Keratinocyte (primary cell): ENCODE measurements around the gene INO80D. TPM values are rescaled to one million over a fixed set of nuclear protein-coding genes. Genes with fewer than 3 reads are reported as not detected.
"Not testable (repeated sequence)": the region's sequence is repeated elsewhere in the genome, so short reads cannot be mapped to it uniquely, and the experiment has no call there.

Source experiments
- DNase-seq: peaks from one replicate; pipeline ENCODE4 v3.0.0-alpha.2; 2011; ENCODE audit warnings: low read depth, missing footprints, low spot score
- FAIRE-seq: peaks from 2 replicates; lab custom pipeline; 2011; peaks lifted over from hg19 to GRCh38; lab: Jason Lieb, UNC
- H2AFZ ChIP-seq: 2 replicates; pipeline ENCODE4 v1.6.0; 2012; ENCODE audit warnings: low read length, control low read depth, inconsistent platforms; ENCODE audit not compliant: control insufficient read depth
- H3K27ac ChIP-seq: 2 replicates; pipeline ENCODE4 v1.5.1; 2011; ENCODE audit warnings: low read length; ENCODE audit not compliant: control insufficient read depth, insufficient read depth
- H3K27me3 ChIP-seq: 3 replicates; pipeline ENCODE4 v1.6.0; 2011; ENCODE audit warnings: low read length; ENCODE audit not compliant: control insufficient read depth, insufficient read depth; ENCODE audit errors: extremely low read depth
- H3K36me3 ChIP-seq, 2 experiments: 2 replicates in 1 of 2; 3 replicates in 1 of 2; pipeline ENCODE4 v1.5.1; 2011; ENCODE audit warnings: low read length in 2 of 2, mild to moderate bottlenecking in 1 of 2; ENCODE audit not compliant: control insufficient read depth in 2 of 2, insufficient read depth in 2 of 2; ENCODE audit errors: extremely low read depth in 1 of 2
- H3K4me1 ChIP-seq: 3 replicates; pipeline ENCODE4 v1.5.1; 2011; ENCODE audit warnings: low read length; ENCODE audit not compliant: control insufficient read depth, insufficient read depth; ENCODE audit errors: extremely low read depth
- H3K4me2 ChIP-seq: 3 replicates; pipeline ENCODE4 v1.6.0; 2011; ENCODE audit warnings: low read depth, low read length; ENCODE audit not compliant: control insufficient read depth, insufficient read depth; ENCODE audit errors: extremely low read depth
- H3K4me3 ChIP-seq, 3 experiments: fragments of 200-600 bp in 1 of 3; sonication (generic) in 1 of 3; 2 replicates in 2 of 3; 3 replicates in 1 of 3; pipeline ENCODE4 v1.5.1; 2011 to 2016; ENCODE audit warnings: low read length in 3 of 3, mild to moderate bottlenecking in 3 of 3, control low read depth in 2 of 3, inconsistent platforms in 1 of 3, low read depth in 1 of 3, mixed read lengths in 1 of 3, mixed run types in 1 of 3, moderate library complexity in 1 of 3; ENCODE audit not compliant: control insufficient read depth in 2 of 3, insufficient read depth in 2 of 3; ENCODE audit errors: extremely low read depth in 1 of 3
- H3K79me2 ChIP-seq: 2 replicates; pipeline ENCODE4 v1.6.0; 2012; ENCODE audit warnings: low read length; ENCODE audit not compliant: control insufficient read depth, insufficient read depth
- H3K9ac ChIP-seq: 3 replicates; pipeline ENCODE4 v1.6.0; 2011; ENCODE audit warnings: low read length; ENCODE audit not compliant: control insufficient read depth, insufficient read depth; ENCODE audit errors: extremely low read depth
- H3K9me1 ChIP-seq: 3 replicates; pipeline ENCODE4 v1.6.0; 2011; ENCODE audit warnings: low read length; ENCODE audit not compliant: control insufficient read depth, insufficient read depth; ENCODE audit errors: extremely low read depth
- H3K9me3 ChIP-seq: 2 replicates; pipeline ENCODE4 v1.5.1; 2012; ENCODE audit warnings: low read depth, low read length; ENCODE audit not compliant: control insufficient read depth
- H4K20me1 ChIP-seq: 3 replicates; pipeline ENCODE4 v1.6.0; 2011; ENCODE audit warnings: low read length; ENCODE audit not compliant: control insufficient read depth, insufficient read depth; ENCODE audit errors: extremely low read depth
- EZH2 ChIP-seq: IDR thresholded peaks from one replicate; pipeline ENCODE4 v1.6.1; 2012; ENCODE audit warnings: inconsistent platforms, mild to moderate bottlenecking, low read length, moderate library complexity
- dilution Hi-C: fragments of 300-500 bp; cut with MboI; formaldehyde crosslinking; loops from one replicate; pipeline ENCODE4 v1.7.0; 2020; ENCODE audit warnings: low sequenced_read_pairs; ENCODE audit not compliant: extremely low pct_ligation_motif_present
- polyA plus RNA-seq, 5 experiments: library from polyadenylated mRNA; depleted of rRNA in 3 of 5; stranded (reverse) in 3 of 5; stranded (forward) in 1 of 5; unstranded in 1 of 5; fragments of >200 nt; gene quantifications; 1 replicate in 1 of 5; 2 replicates in 3 of 5; 3 replicates in 1 of 5; pipeline versions ENCODE4 v1.2.1 to v1.2.3, GENCODE V29; 2011 to 2012; ENCODE audit warnings: missing spikeins in 2 of 5, low read depth in 1 of 5, low replicate concordance in 1 of 5
- TF ChIP-seq, protein P1 (sequence below), 3 experiments: IDR thresholded peaks in 1 of 3; conservative IDR thresholded peaks in 1 of 3; optimal IDR thresholded peaks in 1 of 3; 2 replicates in 2 of 3; 3 replicates in 1 of 3; pipeline versions ENCODE3 to v1.5.1; 2011; ENCODE audit warnings: low read length in 3 of 3, mild to moderate bottlenecking in 3 of 3, moderate library complexity in 2 of 3, control low read depth in 1 of 3, inconsistent platforms in 1 of 3; ENCODE audit not compliant: insufficient read depth in 2 of 3; ENCODE audit errors: extremely low read depth in 1 of 3

INO80D gene
- polyA plus RNA-seq, 1 donor (not counting 4 experiments of a cell fraction or from before 2014, with no cell fraction given) = 4.1 TPM

DNA sequence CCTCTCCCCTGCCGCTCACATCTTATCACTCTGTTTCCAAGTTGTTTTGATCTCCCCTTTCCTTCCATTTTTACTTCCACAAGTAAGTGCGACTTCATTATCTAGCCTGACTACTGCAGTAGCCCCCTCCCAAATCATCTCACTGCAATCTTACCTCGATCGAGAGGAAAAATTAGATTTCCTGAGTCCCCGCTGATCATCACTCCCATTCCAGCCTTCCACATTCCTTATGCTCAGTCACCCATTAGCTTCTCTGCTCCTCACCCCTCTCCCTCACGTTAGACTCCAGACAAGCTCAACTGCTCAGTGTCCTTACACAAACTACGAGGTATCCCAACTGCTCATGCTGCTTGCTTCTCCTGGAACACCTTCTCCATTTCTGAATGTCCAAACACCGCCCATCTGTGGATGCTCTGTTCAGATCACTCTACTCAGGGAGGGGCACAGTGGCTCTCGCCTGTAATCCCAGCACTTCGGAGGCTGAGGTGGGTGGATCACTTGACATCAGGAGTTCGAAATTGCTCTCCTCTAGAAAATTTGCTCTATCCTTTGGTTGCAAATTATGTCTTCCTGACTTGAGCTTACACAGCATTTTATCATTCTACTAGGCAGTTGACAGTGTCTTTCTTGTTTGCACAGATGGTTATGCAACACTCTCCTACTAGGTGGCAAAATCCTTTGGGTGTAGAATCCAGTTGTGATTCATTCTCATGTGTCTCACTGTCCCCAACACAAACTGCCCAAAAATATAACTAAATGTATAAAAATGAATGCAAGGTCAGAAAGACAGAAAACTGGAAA, 96.5 kb downstream of the INO80D start:
- Histone ChIP-seq H3K36me3 (peaks cover 0 to 2% of the 10 kb centered on the region in 2 experiments), H2AFZ (no peak overlapping the region), H3K9ac (no peak overlapping the region), H3K4me2 (no peak overlapping the region), H3K4me1 (no peaks in the 10 kb centered on the region), H3K9me1 (no peaks in the 10 kb centered on the region), H3K9me3 (no peaks in the 10 kb centered on the region), H3K79me2 (no peaks in the 10 kb centered on the region), H3K27ac (no peak overlapping the region), H3K4me3 (no peak overlapping the region), H4K20me1 (no peaks in the 10 kb centered on the region), H3K27me3 (no peaks in the 10 kb centered on the region)
- DNase-seq (no peak), FAIRE-seq (no peak)
- no peak for TF ChIP-seq EZH2
- TF ChIP-seq, protein P1, sequence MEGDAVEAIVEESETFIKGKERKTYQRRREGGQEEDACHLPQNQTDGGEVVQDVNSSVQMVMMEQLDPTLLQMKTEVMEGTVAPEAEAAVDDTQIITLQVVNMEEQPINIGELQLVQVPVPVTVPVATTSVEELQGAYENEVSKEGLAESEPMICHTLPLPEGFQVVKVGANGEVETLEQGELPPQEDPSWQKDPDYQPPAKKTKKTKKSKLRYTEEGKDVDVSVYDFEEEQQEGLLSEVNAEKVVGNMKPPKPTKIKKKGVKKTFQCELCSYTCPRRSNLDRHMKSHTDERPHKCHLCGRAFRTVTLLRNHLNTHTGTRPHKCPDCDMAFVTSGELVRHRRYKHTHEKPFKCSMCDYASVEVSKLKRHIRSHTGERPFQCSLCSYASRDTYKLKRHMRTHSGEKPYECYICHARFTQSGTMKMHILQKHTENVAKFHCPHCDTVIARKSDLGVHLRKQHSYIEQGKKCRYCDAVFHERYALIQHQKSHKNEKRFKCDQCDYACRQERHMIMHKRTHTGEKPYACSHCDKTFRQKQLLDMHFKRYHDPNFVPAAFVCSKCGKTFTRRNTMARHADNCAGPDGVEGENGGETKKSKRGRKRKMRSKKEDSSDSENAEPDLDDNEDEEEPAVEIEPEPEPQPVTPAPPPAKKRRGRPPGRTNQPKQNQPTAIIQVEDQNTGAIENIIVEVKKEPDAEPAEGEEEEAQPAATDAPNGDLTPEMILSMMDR (optimal IDR thresholded peaks at IDR 0.05 in 1 of 3, IDR thresholded peaks at IDR 0.05 in 1 of 3, conservative IDR thresholded peaks at IDR 0.05 in 1 of 3; ENCODE audit: extremely low read depth in 1 of 3, insufficient read depth in 2 of 3, low read length in 3 of 3) = no peak
- dilution Hi-C loops = no loop called here

DNA sequence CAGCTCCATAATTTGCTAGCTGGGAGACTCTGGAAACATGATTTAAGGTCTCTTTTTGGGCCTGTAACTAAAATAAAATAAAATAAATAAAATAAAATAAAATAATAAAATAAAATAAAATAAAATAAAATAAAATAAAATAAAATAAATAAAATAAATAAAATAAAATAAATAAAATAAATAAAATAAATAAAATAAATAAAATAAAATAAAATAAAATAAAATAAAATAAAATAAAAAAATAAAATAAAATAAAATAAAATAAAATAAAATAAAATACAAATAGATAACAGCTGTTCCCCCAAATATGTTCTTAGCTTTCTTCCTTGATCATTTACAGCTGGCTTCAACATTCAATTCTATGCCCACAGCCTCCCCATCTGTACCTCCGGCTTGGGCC, 97.3 kb downstream of the INO80D start:
- H3K9me3 ChIP-seq, H3K36me3 ChIP-seq, H3K9ac ChIP-seq, H3K4me2 ChIP-seq, H3K4me3 ChIP-seq, H3K79me2 ChIP-seq, FAIRE-seq, H3K27me3 ChIP-seq, H3K27ac ChIP-seq, H3K9me1 ChIP-seq, H4K20me1 ChIP-seq, H2AFZ ChIP-seq, dilution Hi-C loops, DNase-seq, H3K4me1 ChIP-seq: not testable (repeated sequence)
